Peyer's patch (tissue), 4 donors: ENCODE data around the gene HJV. TPM values are rescaled to one million over a fixed set of nuclear protein-coding genes. Genes with fewer than 3 reads are reported as not detected.

ENCODE experiments used
- DNase-seq, 3 donors: peaks; one replicate each; pipeline ENCODE4 v3.0.0-alpha.2; 2017 to 2019
- H3K27ac ChIP-seq, 4 donors: fragments of 200-600 bp; sonication (generic); one replicate each; pipeline ENCODE4 v1.5.1; 2016 to 2019
- H3K27me3 ChIP-seq, 2 donors: fragments of 200-600 bp; sonication (generic); one replicate each; pipeline ENCODE4 v1.5.1; 2019
- H3K36me3 ChIP-seq, 3 donors: fragments of 200-600 bp; sonication (generic); one replicate each; pipeline ENCODE4 v1.5.1; 2016 to 2019
- H3K4me1 ChIP-seq, 4 donors: fragments of 200-600 bp; sonication (generic); one replicate each; pipeline ENCODE4 v1.5.1; 2016 to 2019
- H3K4me3 ChIP-seq, 4 donors: fragments of 200-600 bp; sonication (generic); 1 replicate in 3 of 4; 2 replicates in 1 of 4; pipeline ENCODE4 v1.5.1; 2016 to 2019; ENCODE audit warnings: mild to moderate bottlenecking in 1 of 4
- H3K9me3 ChIP-seq, 4 donors: fragments of 200-600 bp; sonication (generic); one replicate each; pipeline ENCODE4 v1.5.1; 2016 to 2019; ENCODE audit warnings: mild to moderate bottlenecking in 1 of 4
- CTCF ChIP-seq, 6 experiments: fragments of 450-650 bp in 4 of 6; fragments of 200-600 bp in 2 of 6; sonication (generic) in 1 of 6; IDR thresholded peaks; one replicate each; pipeline ENCODE4 v1.5.1; 2017 to 2019; ENCODE audit warnings: antibody characterized with exemption in 6 of 6, mild to moderate bottlenecking in 3 of 6, moderate library complexity in 1 of 6
- POLR2A ChIP-seq, 2 donors: fragments of 450-650 bp; IDR thresholded peaks; one replicate each; pipeline ENCODE4 v1.5.1; 2017; ENCODE audit warnings: antibody characterized with exemption in 2 of 2, mild to moderate bottlenecking in 2 of 2, moderate library complexity in 2 of 2
- total RNA-seq, 4 donors: library from RNA; depleted of rRNA; stranded (reverse); fragments of >200 nt; gene quantifications; one replicate each; pipeline ENCODE4 v1.1.0, GENCODE V29; 2016

Gene HJV
- total RNA-seq, 4 donors from 2014 or later = not detected

- Histone ChIP-seq H3K36me3 (no peaks in the 10 kb centered on the region), H3K27ac (peak overlapping the region; percentile 86 to 98 (median 92)), H3K4me1 (peaks cover 15 to 76% (median 46%) of the 10 kb centered on the region in 4 donors), H3K9me3 (no peaks in the 10 kb centered on the region), H3K27me3 (no peaks in the 10 kb centered on the region), H3K4me3 (peak overlapping the region in 2 of 4 donors; percentile 16 to 26)
- peak in 2 of 3 donors; percentile 15 to 50 for DNase-seq
- TF ChIP-seq POLR2A (IDR thresholded peaks at IDR 0.05) (no peak), CTCF (IDR thresholded peaks at IDR 0.05) (no peak)
Observed at GRCh38 chr1:145980457-145980994, 41.0 kb downstream of the HJV start.

GRCh38 chr1:145979746-145980456, 41.6 kb downstream of the HJV start:
- TF ChIP-seq POLR2A (IDR thresholded peaks at IDR 0.05) (no peak), CTCF (IDR thresholded peaks at IDR 0.05) (no peak)
- Histone ChIP-seq H3K4me1 (peaks cover 15 to 70% (median 41%) of the 10 kb centered on the region in 4 donors), H3K27ac (peak overlapping the region; percentile 86 to 98 (median 92)), H3K9me3 (no peaks in the 10 kb centered on the region), H3K36me3 (no peaks in the 10 kb centered on the region), H3K27me3 (no peaks in the 10 kb centered on the region), H3K4me3 (peak overlapping the region; percentile 7 to 35 (median 18))
- peak in 2 of 3 donors; percentile 41 to 73 for DNase-seq

- Histone ChIP-seq H3K27ac (peak overlapping the region; percentile 86 to 98 (median 92)), H3K4me3 (peak overlapping the region; percentile 12 to 35 (median 22))
- peak in 5 of 6 experiments; percentile 9 to 30 (median 24) for TF ChIP-seq CTCF (IDR thresholded peaks at IDR 0.05)
- TF ChIP-seq POLR2A (IDR thresholded peaks at IDR 0.05) = peak in 1 of 2 donors; percentile 86
Observed at GRCh38 chr1:145978854-145979745, 42.4 kb downstream of the HJV start.

GRCh38 chr1:145978471-145978853, 43.1 kb downstream of the HJV start:
- no peaks in the 10 kb centered on the region for H3K27me3 ChIP-seq
- H3K4me1 ChIP-seq = peaks cover 15 to 57% (median 36%) of the 10 kb centered on the region in 4 donors
- no peaks in the 10 kb centered on the region for H3K36me3 ChIP-seq
- H3K4me3 ChIP-seq = peak overlapping the region; percentile 12 to 32 (median 16)
- no peaks in the 10 kb centered on the region for H3K9me3 ChIP-seq
- TF ChIP-seq CTCF (IDR thresholded peaks at IDR 0.05) = no peak
- TF ChIP-seq POLR2A (IDR thresholded peaks at IDR 0.05) = no peak
- DNase-seq = no peak
- H3K27ac ChIP-seq = peak overlapping the region; percentile 86 to 98 (median 92)

More at GRCh38 chr1:145978854-145979745, 42.4 kb downstream of the HJV start:
- H3K27me3 ChIP-seq = no peaks in the 10 kb centered on the region
- H3K9me3 ChIP-seq = no peaks in the 10 kb centered on the region
- DNase-seq = peak; percentile 82 to 98 (median 96)
- H3K4me1 ChIP-seq = peaks cover 15 to 62% (median 37%) of the 10 kb centered on the region in 4 donors
- H3K36me3 ChIP-seq = no peaks in the 10 kb centered on the region
